Caki2 (cell line): Measurements from ENCODE around the gene SMIM20. TPM values are rescaled to one million over a fixed set of nuclear protein-coding genes. Genes with fewer than 3 reads are reported as not detected.

Source experiments
- DNase-seq: peaks from one replicate; pipeline ENCODE4 v3.0.0-alpha.2; 2015; ENCODE audit warnings: low read depth
- in situ Hi-C: cut with HindIII; loops from 2 replicates; pipeline ENCODE4 v1.10.0; 2016; ENCODE audit warnings: low sequenced_read_pairs, low pct_unique_long_range_greater_than_20kb, mixed read lengths
- total RNA-seq: library from RNA; depleted of rRNA; stranded (reverse); fragments of >200 nt; shearing (Covaris generic); gene quantifications from 2 replicates; pipeline ENCODE4 v1.2.3, GENCODE V29; 2014; ENCODE audit warnings: low replicate concordance

SMIM20 gene
- total RNA-seq, 1 experiment from 2014 or later, result 96.5 TPM

DNA sequence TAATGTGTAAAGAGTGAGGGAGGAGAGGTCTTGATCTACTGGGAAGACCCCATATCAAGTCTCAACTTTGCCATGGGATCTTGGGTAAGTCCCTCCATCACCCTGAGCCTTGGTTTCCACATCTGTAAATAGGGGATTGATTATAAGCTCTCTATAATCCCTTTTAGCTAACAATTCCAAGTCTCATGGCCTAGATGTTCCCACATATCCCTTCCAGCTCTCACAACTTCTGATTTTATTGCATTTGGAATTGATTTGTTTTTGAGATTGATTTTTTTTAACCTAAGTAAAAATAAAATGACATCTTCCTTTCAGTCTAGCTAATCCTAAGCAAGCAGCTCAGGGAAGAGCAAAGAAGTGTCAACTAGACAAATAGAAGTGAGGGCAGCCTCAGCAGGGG lies 29.8 kb downstream of the SMIM20 start:
- in situ Hi-C loops, result no loop called here
- no peak for DNase-seq

DNA sequence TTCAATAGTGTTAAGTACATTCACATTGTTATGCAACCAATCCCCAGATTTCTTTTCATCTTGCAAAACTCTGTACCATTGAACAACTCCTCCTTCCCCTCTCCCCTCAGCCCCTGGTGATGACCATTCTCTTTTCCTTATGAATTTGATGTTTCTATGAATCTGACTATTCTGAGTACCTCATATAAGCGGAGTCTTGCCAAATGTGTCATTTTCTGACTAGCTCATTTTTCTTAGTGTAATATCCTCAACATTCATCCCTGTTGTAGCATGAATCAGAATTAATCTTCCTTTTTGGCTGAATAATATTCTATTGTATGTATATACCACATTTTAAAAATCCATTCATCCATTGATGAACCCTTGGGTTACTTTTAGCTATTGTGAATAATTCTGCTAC lies 34.0 kb downstream of the SMIM20 start:
- DNase-seq, result no peak
- in situ Hi-C loops, result no loop called here

DNA sequence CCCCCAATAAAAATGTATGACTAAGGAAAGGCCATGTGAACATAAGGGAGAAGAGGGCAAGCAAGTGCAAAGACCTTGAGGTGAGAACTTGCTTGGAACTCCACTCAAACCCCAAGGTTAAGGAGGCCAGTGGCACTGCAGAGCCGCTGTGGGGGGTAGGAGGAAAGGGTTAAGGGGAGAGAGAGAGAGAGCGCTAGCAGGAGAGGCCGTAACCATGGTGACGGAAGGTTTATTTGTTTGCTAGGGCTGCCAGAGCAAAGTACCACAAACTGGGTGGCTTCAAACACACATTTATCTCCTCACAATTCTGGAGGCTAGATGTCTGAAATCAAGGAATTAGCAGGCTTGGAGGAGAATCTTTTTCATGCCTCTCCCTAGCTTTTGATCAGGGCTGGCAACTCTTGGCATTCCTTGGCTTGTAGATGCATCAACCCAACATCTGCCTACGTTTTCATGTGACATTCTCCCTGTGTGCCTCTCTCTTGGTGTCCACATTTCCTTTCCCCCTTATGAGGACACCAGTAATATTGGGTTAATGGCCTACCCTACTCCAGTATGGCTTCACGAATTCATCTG lies 35.2 kb downstream of the SMIM20 start:
- DNase-seq, result no peak
- in situ Hi-C loops, result no loop called here

DNA sequence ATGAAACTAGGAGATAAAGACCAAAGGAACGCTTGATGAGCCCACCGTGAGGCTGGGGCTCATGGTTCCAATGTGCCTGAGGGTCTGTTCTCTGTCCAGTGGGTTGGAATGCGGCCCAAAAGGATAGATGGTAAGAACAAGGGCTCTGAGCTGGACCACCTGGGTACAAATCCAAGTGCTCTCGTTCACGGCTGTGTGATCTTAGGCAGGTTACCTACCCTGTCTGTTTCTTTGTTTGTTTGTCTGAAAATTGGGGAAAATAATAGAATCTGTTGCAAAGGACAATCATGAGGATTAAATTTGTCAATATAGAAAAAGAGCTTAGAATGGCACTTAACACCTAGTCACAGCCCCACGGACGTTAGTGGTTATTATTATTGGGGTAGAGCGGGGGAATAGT lies 36.0 kb downstream of the SMIM20 start:
- in situ Hi-C loops, result no loop called here

DNA sequence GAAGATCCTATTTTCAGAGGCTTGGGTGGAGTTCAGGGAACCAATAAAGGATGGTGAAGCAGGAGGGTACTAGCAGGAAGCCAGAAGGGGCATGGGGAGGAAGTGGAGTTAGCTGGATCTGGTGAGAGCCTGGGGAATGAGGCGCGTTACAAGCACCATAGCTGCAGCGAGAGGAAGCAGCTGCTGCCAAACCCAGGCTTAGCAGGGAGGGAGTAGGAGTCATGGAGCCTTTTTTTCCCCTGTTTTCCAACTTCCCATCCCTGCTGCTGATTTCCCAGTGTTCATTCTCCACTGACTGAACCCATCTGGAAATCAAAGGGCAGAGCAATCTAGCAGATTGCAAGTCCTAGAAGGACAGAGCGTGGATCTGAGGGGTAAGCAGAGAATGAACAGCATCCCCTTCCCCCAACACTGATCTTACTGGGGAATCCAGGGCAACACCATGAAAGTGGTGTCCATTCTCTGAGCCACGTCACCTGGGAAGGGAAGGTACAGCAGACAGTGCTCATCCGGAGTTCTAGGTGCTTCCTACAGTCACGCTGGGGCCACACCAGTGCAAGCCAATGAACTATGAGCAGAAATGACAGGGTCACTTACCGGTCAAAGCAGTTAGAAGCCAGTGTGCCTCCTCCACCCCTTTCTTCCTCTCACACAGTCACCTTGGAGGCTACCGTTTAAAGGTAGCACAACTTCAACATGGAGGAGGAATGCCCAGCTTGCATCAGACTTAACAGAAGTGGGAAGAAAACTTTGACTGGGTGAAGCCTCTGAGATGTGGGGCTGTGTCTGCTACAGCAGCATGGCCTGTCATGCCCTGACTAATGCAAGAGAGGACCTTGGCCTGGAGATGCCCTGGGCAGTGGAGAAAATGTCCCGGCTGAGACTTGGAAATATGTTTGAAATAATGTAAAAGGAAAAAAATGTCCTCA lies 36.7 kb downstream of the SMIM20 start:
- in situ Hi-C loops, result no loop called here
- DNase-seq, result no peak

More for the DNA sequence above, 36.0 kb downstream of the SMIM20 start:
- DNase-seq, result no peak

DNA sequence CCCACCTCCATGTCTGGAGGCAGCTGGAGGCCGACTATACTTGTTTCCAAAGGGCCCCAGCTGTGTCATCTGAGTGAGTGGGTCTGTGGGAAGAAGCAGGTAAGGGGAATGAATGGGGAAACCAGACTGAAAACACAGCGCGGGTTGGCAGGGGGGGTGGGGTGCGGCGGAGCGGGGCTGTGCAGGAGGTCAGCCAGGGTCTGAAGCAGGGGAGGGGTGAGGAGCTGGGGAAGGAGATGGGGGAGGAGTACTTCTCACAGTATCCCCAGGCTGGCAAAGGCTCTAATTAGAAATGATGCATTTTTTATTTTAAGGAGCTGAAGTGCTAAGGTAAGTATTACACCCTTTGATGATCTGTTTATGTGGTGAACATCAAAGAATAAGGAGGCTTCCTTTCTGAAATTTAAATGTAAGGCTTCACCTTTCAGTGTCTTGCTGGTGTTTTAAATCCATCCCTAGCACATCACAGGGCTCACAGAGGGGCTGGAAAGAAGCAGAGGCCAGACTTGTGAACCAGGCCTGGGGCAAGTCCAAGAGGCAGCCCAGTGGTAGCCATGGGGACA lies 37.5 kb downstream of the SMIM20 start:
- in situ Hi-C loops, result no loop called here

DNA sequence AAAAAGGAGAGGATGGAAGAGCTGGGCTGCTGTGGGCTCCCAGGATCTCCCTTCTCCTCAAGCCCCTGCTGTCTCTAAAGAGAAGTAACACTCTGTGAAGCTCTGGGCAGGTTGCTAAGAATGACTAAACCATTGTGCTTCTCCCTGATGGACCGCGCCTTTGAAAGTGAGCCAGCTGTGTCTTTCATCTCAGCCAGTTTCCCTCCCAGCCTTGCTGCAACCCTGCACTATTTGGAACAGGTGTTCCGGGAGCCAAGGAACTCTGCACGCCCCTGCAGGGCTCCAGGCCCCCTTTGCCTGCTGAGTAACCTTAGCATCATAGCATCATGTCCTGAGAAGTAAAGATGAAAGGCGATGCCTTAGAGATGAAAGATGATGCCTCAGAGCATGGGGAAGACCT lies 39.7 kb downstream of the SMIM20 start:
- DNase-seq, result no peak
- in situ Hi-C loops, result no loop called here

More for the DNA sequence above, 37.5 kb downstream of the SMIM20 start:
- DNase-seq, result no peak

DNA sequence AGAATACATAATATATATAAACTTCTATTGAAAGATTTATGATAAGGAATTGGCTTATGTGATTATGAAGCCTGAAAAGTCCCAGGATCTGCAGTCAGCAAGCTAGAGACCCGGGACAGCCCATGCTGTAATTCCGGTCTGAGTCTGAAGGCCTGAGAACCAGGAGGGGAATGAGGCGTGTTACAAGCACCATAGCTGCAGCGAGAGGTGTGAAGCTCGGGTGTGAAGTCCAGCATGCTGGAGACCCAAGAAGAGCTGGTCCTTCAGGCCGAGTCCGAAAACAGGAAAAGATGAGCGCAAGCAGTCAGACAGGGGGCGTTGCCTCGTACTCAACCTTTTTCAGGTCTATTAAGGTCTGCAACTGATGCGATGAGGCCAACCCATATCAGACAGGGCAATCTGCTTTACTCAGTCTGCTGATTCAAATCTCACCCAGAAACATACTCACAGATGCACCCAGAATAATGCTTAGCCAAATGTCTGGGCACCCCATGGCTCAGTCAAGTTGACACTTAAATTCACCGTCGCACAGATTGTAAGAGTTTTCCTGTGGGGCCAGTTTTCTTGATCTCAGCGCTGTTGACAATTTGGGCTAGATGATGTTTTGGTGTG lies 40.4 kb downstream of the SMIM20 start:
- no peak for DNase-seq
- in situ Hi-C loops, result no loop called here

DNA sequence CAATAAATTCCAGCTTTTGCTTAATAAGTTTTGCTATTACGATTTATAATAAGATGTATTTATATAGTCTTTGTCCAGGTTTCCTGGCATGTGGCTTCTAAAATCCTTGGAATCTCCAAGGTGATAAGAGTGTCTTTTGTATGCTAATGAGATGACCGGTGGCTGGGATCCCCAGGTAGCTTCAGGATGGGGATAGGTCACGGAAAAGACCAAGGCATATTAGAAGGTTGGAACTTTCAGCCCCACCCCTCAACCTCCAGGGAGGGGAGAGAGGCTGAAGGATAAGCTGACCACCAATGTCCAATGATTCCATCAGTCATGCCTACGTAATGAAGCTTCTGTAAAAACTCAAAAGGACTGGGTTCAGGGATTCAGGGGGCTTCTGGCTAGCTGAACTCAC lies 41.7 kb downstream of the SMIM20 start:
- in situ Hi-C loops, result no loop called here
- DNase-seq, result no peak

DNA sequence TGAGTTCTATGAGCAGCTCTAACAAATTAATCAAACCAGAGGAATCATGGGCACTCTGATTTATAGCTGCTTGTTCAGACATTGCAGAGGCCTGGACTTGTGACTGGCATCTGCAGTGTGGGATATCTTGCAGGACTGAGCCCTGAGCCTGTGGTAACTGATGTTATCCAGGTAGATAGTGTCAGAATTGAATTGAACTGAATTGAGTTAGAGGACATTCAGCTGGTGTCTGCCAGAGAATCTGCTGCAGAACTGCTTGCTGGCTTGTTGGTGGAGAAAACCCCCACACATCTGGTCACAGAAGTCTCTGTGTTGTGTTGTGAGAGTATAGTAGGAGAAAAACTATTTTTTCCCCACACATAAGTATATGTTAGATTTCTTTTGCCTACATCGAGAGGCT lies 42.2 kb downstream of the SMIM20 start:
- in situ Hi-C loops, result no loop called here
- DNase-seq, result no peak

DNA sequence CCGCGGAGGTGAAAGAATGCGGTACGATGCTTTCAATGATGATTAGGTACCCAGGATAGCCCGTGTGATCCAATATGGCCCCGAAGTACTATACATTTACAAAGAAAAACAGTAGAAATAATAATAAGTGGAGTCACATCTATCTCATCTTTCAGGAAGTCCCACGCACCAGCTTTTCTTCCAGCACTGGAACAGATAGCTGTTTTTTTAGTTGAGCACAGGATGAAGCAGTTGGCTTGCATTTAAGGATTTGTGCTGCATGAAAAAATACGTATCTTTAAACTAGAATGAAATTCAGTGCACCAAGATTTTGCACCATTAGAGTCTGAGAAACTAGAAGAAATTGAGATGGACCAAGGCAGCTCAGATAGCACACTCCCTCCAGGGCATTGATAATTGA lies 44.1 kb downstream of the SMIM20 start:
- in situ Hi-C loops, result no loop called here
- DNase-seq, result no peak

DNA sequence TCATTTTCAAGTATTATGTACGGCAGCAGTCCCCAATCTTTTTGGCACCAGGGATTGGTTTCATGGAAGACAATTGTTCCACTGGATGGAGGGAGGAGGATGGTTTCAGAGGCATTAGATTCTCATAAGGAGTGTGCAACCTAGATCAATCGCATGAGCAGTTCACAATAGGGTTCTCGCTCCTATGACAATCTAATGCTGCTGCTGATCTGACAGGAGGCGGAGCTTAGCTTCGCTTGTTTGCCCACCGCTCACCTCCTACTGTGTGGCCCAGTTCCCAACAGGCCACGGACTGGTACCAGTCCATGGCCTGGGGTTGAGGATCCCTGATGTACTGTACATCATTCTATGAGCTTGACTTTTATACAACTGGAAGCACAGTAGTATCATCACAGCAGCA lies 48.4 kb downstream of the SMIM20 start:
- no peak for DNase-seq
- in situ Hi-C loops, result no loop called here

DNA sequence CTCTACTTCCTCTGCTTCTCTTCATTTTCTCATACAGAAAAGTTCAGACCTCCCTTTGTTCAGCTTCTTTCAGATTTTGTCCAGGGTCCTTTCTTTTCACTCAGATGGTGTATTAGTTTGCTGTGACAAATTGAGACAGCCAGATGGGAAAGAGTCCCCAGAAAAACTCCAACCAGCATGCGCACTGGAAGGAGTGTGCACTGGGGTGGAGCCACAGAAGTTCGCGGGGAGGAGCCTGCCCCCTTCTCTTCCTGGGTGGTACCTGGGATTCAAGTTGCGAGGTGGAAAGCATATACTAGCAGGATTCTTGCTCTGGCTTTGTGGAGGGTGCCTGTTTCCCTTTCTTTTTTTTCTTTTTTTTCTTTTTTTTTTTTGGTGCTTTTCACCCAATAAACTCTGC lies 51.6 kb downstream of the SMIM20 start:
- no peak for DNase-seq
- in situ Hi-C loops, result no loop called here

DNA sequence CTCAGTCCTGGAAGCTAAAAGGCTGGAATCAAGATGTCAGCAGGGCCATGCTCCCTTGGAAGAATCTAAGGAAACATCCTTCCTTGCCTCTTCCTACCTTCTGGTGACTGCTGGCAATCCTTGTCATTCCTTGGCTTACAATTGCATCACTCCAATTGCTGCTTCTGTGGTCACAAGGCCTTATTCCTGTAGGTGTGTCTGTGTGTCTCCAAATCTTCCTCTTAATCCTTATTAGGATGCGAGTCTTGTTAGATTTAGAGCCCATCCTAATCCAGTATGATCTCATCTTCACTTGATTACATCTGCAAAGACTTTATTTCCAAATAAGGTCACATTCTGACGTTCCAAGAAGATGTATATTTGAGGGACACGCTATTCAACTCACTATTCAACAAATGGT lies 52.2 kb downstream of the SMIM20 start:
- no peak for DNase-seq
- in situ Hi-C loops, result no loop called here

DNA sequence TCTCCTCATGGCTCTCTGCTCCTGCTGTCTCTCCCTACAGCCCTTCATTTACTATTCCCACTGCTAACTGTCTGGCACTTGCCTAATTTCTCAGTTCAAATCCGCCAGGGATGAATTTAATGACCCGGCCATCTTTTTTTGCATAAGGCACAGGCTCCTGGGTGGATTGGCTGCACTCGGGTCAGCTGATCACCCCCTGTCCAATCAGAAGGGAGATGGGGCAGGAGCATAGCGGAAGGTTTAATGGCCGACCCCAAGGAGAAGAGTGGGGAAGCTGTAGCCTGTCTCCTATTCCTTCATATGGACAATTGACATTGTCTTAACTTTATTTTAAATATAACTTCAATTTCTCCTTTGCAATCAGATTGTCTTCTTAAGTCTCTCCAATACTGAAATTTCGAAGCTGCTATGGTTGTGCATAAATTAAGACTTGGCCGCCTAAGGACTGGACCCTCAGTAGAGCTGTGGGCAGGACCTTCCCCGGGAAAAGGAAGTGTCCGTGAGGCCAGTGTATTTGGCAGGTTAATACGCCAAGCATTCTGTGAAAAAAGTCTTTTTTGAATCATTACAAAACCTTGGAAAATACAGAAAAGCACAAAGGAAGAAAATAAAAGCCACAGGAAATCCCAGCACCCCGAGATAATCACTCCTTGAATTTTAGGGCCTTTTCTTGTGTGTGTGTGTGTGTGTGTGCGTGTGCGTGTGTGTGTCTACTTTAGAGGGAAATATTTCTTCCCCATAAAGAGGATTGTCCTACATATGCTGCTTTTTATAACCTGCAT lies 55.5 kb downstream of the SMIM20 start:
- DNase-seq, result no peak
- in situ Hi-C loops, result no loop called here

DNA sequence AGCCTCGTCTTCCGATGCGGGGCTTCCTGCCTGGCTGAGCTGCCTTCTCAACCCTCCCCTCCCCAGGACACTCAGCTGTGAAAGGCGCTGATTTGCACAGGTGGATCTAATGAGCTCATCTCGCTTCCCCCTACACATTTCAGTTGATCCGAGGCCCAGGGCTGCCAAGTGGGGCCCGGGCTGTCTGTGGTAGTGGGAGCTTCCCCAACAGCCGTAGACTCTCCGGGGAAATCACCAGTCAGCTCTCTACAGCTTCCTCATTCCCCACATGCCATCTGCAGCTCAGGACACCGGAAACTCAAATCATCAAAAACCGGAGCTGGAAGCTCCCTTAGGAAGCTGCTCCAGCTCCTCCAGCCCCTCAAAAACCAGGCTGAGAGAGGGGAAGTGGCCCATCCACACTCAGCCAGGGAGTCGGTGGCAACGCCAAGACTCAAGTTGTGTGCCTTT lies 56.2 kb downstream of the SMIM20 start:
- no peak for DNase-seq
- in situ Hi-C loops, result no loop called here

DNA sequence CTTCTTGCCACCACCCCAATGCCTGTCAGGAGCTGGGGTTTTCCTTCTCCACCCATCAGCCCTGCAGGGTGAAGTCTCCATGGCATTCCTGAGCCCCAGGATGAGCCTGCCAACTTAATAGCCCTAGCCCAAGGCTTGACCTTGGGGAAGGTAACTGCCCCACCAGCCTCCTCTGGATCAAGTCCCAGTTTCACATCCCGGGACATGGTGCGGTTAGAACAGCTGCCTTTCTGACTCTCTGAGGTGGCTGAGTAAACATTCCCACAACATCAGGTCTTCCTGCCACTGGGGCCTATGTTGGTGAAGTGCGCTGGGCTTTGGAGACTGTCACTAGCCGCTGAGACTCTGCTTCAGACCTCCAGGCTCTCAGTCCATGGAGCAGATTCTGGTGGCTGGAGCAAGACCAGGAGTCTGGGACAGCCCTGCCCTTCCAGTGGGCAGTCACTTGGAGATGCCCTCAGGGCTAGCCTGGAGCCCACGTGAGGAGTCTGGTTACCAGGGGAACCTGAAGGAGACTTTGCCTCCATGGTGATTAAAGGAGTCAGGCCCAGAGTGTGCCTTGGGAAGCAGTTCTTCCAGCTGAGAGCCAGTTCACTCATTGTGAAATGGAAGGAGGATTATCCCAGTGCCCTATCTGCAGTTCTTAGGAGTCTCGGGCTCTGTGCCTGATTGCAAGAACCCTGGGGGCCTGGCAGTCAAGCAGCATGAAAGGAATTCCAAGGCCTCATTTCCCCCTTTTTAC lies 56.8 kb downstream of the SMIM20 start:
- in situ Hi-C loops, result no loop called here

DNA sequence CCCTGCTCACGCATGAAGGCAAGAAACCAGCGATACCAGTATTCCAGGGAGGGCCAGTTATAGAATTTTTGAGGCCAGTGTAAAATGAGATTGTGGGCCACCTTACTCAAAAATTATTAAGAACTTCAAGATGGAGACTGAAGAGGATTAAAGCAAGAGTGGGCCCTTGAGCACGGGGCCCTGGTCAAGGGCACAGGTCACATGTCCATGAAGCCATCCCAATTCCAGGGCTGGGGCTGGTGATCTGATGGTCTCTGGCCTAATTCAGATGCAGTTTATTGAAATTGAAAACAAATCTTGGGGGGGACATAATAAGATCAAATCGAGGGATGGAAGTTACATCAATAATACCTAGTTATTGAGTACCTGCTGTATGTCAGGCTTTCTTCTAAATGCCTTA lies 58.3 kb downstream of the SMIM20 start:
- DNase-seq, result no peak
- in situ Hi-C loops, result no loop called here

More for the DNA sequence above, 56.8 kb downstream of the SMIM20 start:
- DNase-seq, result no peak
